Upper lobe of left lung (tissue), 6 donors: ENCODE results near the gene ANXA9. TPM values are rescaled to one million over a fixed set of nuclear protein-coding genes. Genes with fewer than 3 reads are reported as not detected.

Experiments used
- ATAC-seq, 2 donors: fragments of 200-7000 bp; cut with Tn5 transposase; one replicate each; pipeline ENCODE4 v1.9.1; 2022; ENCODE audit warnings: mild to moderate bottlenecking in 2 of 2, moderate library complexity in 2 of 2; ENCODE audit not compliant: low FRiP score in 2 of 2
- DNase-seq, 2 donors: peaks; one replicate each; pipeline ENCODE4 v3.0.0-alpha.2; 2019 to 2020
- H3K27ac ChIP-seq, 4 donors: fragments of 200-600 bp; sonication (generic); one replicate each; pipeline ENCODE4 v1.5.1; 2016 to 2019
- H3K27me3 ChIP-seq, 4 donors: fragments of 200-600 bp; sonication (generic); one replicate each; pipeline ENCODE4 v1.5.1; 2017 to 2019
- H3K36me3 ChIP-seq, 4 donors: fragments of 200-600 bp; sonication (generic); one replicate each; pipeline ENCODE4 v1.5.1; 2016 to 2019
- H3K4me1 ChIP-seq, 4 donors: fragments of 200-600 bp; sonication (generic); one replicate each; pipeline ENCODE4 v1.5.1; 2018 to 2019
- H3K4me3 ChIP-seq, 4 donors: fragments of 200-600 bp; sonication (generic); one replicate each; pipeline ENCODE4 v1.5.1; 2017 to 2019; ENCODE audit warnings: mild to moderate bottlenecking in 2 of 4, moderate library complexity in 1 of 4
- H3K9me3 ChIP-seq, 4 donors: fragments of 200-600 bp; sonication (generic); one replicate each; pipeline ENCODE4 v1.5.1; 2018 to 2019
- EP300 ChIP-seq, 4 donors: sonication (generic); formaldehyde crosslinking; IDR thresholded peaks; one replicate each; pipeline ENCODE4 v1.5.1; 2017; ENCODE audit warnings: antibody characterized with exemption in 4 of 4, control low read depth in 2 of 4
- POLR2A ChIP-seq, 4 donors: fragments of 450-650 bp; IDR thresholded peaks; one replicate each; pipeline ENCODE4 v1.5.1; 2016 to 2017; ENCODE audit warnings: antibody characterized with exemption in 4 of 4, mild to moderate bottlenecking in 2 of 4
- WGBS, 2 donors: methylation state at CpG; one replicate each; pipeline ENCODE4 v1.1.5; 2017 to 2018; 5-methylcytosine and 5-hydroxymethylcytosine counted together
- small RNA-seq, 4 donors: library from RNA; depleted of rRNA; stranded (forward); fragments of <200 nt; gene quantifications; one replicate each; pipeline ENCODE3, GENCODE V24; 2016
- total RNA-seq, 6 donors: library from RNA; depleted of rRNA in 4 of 6; stranded (reverse); fragments of >200 nt in 4 of 6; gene quantifications; one replicate each; pipeline versions ENCODE4 v1.1.0 to v1.2.1, GENCODE V29; 2016 to 2021
- TF ChIP-seq, protein P1 (sequence below), 6 experiments: fragments of 450-650 bp in 4 of 6; fragments of 200-600 bp in 2 of 6; sonication (generic) in 2 of 6; IDR thresholded peaks; one replicate each; pipeline ENCODE4 v1.5.1; 2016 to 2019; ENCODE audit warnings: antibody characterized with exemption in 6 of 6
- donor health status: DM: no; HTN: no; CAD: no; lungs with moderate emphysema.
- donor health status: DM: no; HTN: yes; CAD: no; lungs with severe emphysema.

The ANXA9 gene
- total RNA-seq, 6 donors from 2014 or later: 0.67 to 5.2 (median 1.2) TPM; not detected in 1

DNA sequence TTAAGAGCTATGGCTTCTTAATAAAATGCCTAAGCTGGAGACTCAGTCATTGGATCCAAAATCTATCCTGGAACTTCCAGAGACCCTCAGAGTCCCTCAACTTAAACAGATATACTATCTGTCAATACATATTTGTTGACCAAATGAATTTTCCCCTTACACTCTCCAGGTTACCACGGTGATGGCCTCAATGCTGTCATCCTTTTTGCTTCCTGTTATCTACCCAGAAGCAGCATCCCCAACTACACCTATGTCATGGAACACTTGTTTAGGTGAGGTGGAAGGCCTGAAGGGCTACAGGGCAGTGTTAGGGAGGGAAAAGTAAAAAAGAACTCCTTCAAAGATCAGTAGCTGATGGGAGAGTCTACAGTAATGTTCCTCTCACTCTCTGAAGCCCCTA lies 61.1 kb downstream of the ANXA9 start:
- no peak for TF ChIP-seq POLR2A (IDR thresholded peaks at IDR 0.05)
- no peak for TF ChIP-seq EP300 (IDR thresholded peaks at IDR 0.05)
- TF ChIP-seq, protein P1, sequence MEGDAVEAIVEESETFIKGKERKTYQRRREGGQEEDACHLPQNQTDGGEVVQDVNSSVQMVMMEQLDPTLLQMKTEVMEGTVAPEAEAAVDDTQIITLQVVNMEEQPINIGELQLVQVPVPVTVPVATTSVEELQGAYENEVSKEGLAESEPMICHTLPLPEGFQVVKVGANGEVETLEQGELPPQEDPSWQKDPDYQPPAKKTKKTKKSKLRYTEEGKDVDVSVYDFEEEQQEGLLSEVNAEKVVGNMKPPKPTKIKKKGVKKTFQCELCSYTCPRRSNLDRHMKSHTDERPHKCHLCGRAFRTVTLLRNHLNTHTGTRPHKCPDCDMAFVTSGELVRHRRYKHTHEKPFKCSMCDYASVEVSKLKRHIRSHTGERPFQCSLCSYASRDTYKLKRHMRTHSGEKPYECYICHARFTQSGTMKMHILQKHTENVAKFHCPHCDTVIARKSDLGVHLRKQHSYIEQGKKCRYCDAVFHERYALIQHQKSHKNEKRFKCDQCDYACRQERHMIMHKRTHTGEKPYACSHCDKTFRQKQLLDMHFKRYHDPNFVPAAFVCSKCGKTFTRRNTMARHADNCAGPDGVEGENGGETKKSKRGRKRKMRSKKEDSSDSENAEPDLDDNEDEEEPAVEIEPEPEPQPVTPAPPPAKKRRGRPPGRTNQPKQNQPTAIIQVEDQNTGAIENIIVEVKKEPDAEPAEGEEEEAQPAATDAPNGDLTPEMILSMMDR (IDR thresholded peaks at IDR 0.05): no peak
- peaks cover 0 to 14% (median 0%) of the 10 kb centered on the region in 4 donors for H3K36me3 ChIP-seq
- 91 to 100% methylated on average over 1 of the region's 1 CpG for WGBS, 2 donors
- H3K9me3 ChIP-seq: no peaks in the 10 kb centered on the region
- no peak overlapping the region for H3K4me3 ChIP-seq
- ATAC-seq (no peak), DNase-seq (no peak)
- no peaks in the 10 kb centered on the region for H3K27me3 ChIP-seq
- peaks cover 3 to 13% (median 8%) of the 10 kb centered on the region in 4 donors for H3K4me1 ChIP-seq
- no peak overlapping the region for H3K27ac ChIP-seq

Small RNA genes lying within 50 kb of the gene (small RNA-seq; reads per million reads assigned to genes)
- gene RNU6-884P: 0 reads per million in 4 donors

Other genes with a start within 250 kb of the ANXA9 start
- 100 to 1,000 TPM; 153 to 625 (median 455) TPM for gene CTSS, start 216.5 kb upstream of the ANXA9 start, total RNA-seq
- gene CTSK, start 174.0 kb upstream of the ANXA9 start, total RNA-seq: 10 to 100 TPM in 5 of 6 donors, 1 to 10 TPM in 1; 9.6 to 35.4 (median 19.8) TPM
- gene ARNT, start 105.7 kb upstream of the ANXA9 start, total RNA-seq: 10 to 100 TPM; 44.0 to 76.5 (median 53.9) TPM
- gene CTXND2, start 95.2 kb upstream of the ANXA9 start, total RNA-seq: not detected
- gene SETDB1, start 55.9 kb upstream of the ANXA9 start, total RNA-seq: 10 to 100 TPM; 26.8 to 88.0 (median 40.3) TPM
- gene CERS2, start 7.5 kb upstream of the ANXA9 start, total RNA-seq: 100 to 1,000 TPM in 5 of 6 donors, 10 to 100 TPM in 1; 93.2 to 322 (median 204) TPM
- gene MINDY1, start 24.6 kb downstream of the ANXA9 start, total RNA-seq: 10 to 100 TPM; 14.5 to 34.3 (median 26.9) TPM
- 10 to 100 TPM; 16.3 to 28.3 (median 21.2) TPM for gene PRUNE1, start 26.2 kb downstream of the ANXA9 start, total RNA-seq
- 100 to 1,000 TPM in 1 of 6 donors, 10 to 100 TPM in 2, 1 to 10 TPM in 3; 2.3 to 213 (median 11.7) TPM for gene BNIPL, start 54.3 kb downstream of the ANXA9 start, total RNA-seq
- 1 to 10 TPM; 2.6 to 9.4 (median 3.8) TPM for gene C1orf56, start 65.5 kb downstream of the ANXA9 start, total RNA-seq
- gene CDC42SE1, start 77.3 kb downstream of the ANXA9 start, total RNA-seq: 100 to 1,000 TPM in 1 of 6 donors, 10 to 100 TPM in 5; 66.9 to 131 (median 90.5) TPM
- gene MLLT11, start 78.1 kb downstream of the ANXA9 start, total RNA-seq: 1 to 10 TPM in 4 of 6 donors, under 1 TPM in 2; 0.30 to 1.3 (median 1.1) TPM
- 10 to 100 TPM in 4 of 6 donors, 1 to 10 TPM in 2; 6.8 to 32.5 (median 13.0) TPM for gene GABPB2, start 88.5 kb downstream of the ANXA9 start, total RNA-seq
- gene SEMA6C, start 164.3 kb downstream of the ANXA9 start, total RNA-seq: 10 to 100 TPM in 1 of 6 donors, 1 to 10 TPM in 5; 2.1 to 13.6 (median 5.8) TPM
- 10 to 100 TPM in 5 of 6 donors, 1 to 10 TPM in 1; 7.4 to 19.1 (median 15.8) TPM for gene TNFAIP8L2, start 174.4 kb downstream of the ANXA9 start, total RNA-seq
- 10 to 100 TPM in 1 of 6 donors, 1 to 10 TPM in 5; 2.2 to 16.8 (median 6.2) TPM for gene LYSMD1, start 183.6 kb downstream of the ANXA9 start, total RNA-seq
- 10 to 100 TPM in 5 of 6 donors, 1 to 10 TPM in 1; 8.9 to 50.3 (median 25.9) TPM for gene SCNM1, start 183.9 kb downstream of the ANXA9 start, total RNA-seq
- gene TMOD4, start 193.7 kb downstream of the ANXA9 start, total RNA-seq: under 1 TPM in 2 of 6 donors, not detected in 4; 0.57 to 0.88 TPM
- 10 to 100 TPM; 19.0 to 54.3 (median 25.5) TPM for gene VPS72, start 207.9 kb downstream of the ANXA9 start, total RNA-seq
- 10 to 100 TPM; 37.2 to 94.3 (median 70.6) TPM for gene PIP5K1A, start 216.3 kb downstream of the ANXA9 start, total RNA-seq